Suprapubic skin (tissue), 4 donors: ENCODE measurements around the gene LEKR1.

ENCODE experiments used
- CTCF ChIP-seq, 2 donors: fragments of 200-600 bp in 1 of 2; fragments of 450-650 bp in 1 of 2; sonication (generic) in 1 of 2; IDR thresholded peaks; one replicate each; pipeline ENCODE4 v1.5.1; 2016 to 2019; ENCODE audit warnings: antibody characterized with exemption in 2 of 2, mild to moderate bottlenecking in 1 of 2, moderate library complexity in 1 of 2
- EP300 ChIP-seq: sonication (generic); formaldehyde crosslinking; IDR thresholded peaks from one replicate; pipeline ENCODE4 v1.6.1; 2017; ENCODE audit warnings: antibody characterized with exemption
- POLR2A ChIP-seq, 2 donors: fragments of 450-650 bp; IDR thresholded peaks; one replicate each; pipeline ENCODE4 v1.6.1; 2017; ENCODE audit warnings: antibody characterized with exemption in 2 of 2, mild to moderate bottlenecking in 2 of 2, moderate library complexity in 2 of 2
- POLR2AphosphoS5 ChIP-seq, 3 donors: sonication (generic); formaldehyde crosslinking; IDR thresholded peaks; one replicate each; pipeline ENCODE4 v1.6.1; 2017; ENCODE audit warnings: antibody characterized with exemption in 3 of 3

GRCh38 chr3:157064402-157064801 lies 238.2 kb downstream of the LEKR1 start:
- no peak for TF ChIP-seq CTCF (IDR thresholded peaks at IDR 0.05)
- TF ChIP-seq EP300: no peak
- no peak for TF ChIP-seq POLR2A (IDR thresholded peaks at IDR 0.05)
- no peak for TF ChIP-seq POLR2AphosphoS5 (IDR thresholded peaks at IDR 0.05)
